ENCODE measurements around the gene IL1R2.

IL1R2 gene

DNA sequence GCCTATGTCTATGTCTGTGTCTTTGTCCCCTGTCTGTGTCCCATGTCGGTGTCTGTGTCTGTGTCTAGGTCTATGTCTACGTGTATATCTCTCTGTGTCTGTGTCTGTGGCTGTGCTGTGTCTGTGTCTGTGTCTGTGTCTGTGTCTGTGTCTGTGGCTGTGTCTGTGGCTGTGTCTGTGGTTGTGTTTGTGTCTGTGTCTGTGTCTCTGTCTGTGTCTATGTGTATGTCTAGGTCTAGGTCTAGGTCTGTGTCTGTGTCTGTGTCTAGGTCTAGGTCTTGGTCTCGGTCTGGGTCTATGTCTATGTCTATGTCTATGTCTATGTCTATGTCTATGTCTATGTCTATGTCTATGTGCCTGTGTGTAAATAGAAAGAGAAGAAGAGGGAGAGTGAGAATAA lies 11.9 kb downstream of the IL1R2 start:
- TF ChIP-seq POLR2A (IDR thresholded peaks at IDR 0.05; ENCODE audit: low read depth, low read length) (no peak), TAF1 (IDR thresholded peaks at IDR 0.05; ENCODE audit: borderline replicate concordance, low read depth, low read length) (no peak), POLR2AphosphoS5 (IDR thresholded peaks at IDR 0.05; ENCODE audit: low read depth, low read length) (no peak)
- FAIRE-seq (no peak), DNase-seq (ENCODE audit: insufficient read length) (no peak)

DNA sequence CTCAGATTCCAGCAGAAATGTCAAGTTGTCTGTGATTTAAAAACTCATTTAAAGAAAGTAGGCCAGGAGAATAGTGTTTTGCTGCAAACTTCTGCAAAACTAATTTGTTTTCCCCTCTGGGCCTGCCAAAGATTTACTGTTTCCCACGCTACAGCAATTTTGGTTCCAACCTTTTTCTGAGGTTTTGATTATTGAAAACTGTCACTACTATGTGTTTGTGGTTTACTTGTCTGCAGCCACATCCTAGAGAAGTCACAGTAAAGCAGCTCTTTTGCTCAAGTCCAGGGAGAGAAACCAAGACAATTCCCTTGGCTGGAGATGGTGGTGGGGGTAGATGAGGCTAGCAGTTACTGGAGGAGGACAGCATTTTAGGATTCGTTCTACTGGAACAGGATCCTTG lies 12.8 kb downstream of the IL1R2 start:
- TF ChIP-seq POLR2A (IDR thresholded peaks at IDR 0.05; ENCODE audit: low read depth, low read length) (no peak), TAF1 (IDR thresholded peaks at IDR 0.05; ENCODE audit: borderline replicate concordance, low read depth, low read length) (no peak), POLR2AphosphoS5 (IDR thresholded peaks at IDR 0.05; ENCODE audit: low read depth, low read length) (no peak)
- no peak for FAIRE-seq

DNA sequence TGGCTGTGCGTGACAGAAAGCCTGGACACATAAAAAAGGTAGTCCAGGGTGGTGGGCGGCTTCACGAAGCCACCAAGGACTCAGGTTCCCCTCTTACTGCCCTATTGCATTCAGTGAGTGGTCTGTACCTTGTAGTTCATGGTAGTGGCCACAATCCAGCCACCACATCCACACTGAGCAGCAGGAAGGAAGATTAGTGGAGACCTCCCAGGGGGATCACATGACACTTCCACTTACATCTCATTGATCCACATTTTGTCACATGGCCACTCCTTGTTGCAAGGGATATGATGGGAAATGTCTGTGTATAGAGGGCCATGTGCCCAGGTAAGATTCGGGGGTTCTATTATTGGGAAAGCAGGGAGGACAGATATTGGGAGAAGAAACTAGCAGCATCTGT lies 13.7 kb downstream of the IL1R2 start:
- no peak for FAIRE-seq
- no peak for DNase-seq (ENCODE audit: insufficient read length)
- TF ChIP-seq TAF1 (IDR thresholded peaks at IDR 0.05; ENCODE audit: borderline replicate concordance, low read depth, low read length) (no peak), POLR2AphosphoS5 (IDR thresholded peaks at IDR 0.05; ENCODE audit: low read depth, low read length) (no peak), POLR2A (IDR thresholded peaks at IDR 0.05; ENCODE audit: low read depth, low read length) (no peak)

More for the DNA sequence above, 12.8 kb downstream of the IL1R2 start:
- DNase-seq (ENCODE audit: insufficient read length): no peak

DNA sequence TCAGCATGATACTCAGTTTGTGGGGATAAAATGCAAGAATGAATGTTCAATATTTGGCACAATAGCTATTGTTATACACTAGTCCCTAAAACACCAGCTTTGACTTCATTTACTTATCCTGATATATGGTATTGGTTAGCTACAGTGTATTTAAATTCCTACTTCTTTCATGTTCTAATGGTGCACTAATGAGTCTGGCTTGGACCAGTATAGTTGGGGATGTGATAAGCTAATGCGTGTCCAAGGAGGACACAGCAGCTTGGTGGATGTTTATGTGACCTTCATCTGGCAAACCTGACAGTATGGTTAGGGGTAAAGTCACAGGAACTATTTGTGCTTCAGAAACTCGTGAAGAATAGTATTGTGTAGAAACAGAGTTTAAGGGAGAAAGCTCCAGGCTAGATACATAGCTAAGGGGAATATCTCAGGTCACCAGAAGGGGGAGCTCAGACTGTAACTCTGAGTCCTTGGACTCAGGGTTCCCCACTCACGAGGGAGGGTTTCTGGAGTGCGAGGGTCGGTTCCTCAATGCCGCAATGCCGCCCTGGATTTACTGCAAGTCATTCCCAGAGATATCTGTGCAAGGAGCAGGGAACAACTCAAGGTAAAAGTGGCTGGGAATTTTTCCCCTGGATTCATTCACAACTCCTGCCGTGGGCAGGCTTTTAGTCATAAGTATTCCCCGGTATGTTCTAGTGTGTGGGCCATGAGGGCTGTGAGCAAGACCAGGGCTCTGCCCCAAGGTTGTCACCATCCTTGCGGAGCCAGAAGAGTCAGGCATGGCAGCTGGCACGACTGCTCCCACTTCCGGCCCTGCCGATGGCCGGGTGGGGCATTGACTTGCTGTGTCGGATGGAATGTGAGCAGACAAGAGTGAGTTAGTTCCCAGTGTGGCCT lies 14.5 kb downstream of the IL1R2 start:
- TF ChIP-seq POLR2AphosphoS5 (IDR thresholded peaks at IDR 0.05; ENCODE audit: low read depth, low read length) (no peak), POLR2A (IDR thresholded peaks at IDR 0.05; ENCODE audit: low read depth, low read length) (no peak), TAF1 (IDR thresholded peaks at IDR 0.05; ENCODE audit: borderline replicate concordance, low read depth, low read length) (no peak)
- DNase-seq (ENCODE audit: insufficient read length) (no peak), FAIRE-seq (peak; percentile 57)

DNA sequence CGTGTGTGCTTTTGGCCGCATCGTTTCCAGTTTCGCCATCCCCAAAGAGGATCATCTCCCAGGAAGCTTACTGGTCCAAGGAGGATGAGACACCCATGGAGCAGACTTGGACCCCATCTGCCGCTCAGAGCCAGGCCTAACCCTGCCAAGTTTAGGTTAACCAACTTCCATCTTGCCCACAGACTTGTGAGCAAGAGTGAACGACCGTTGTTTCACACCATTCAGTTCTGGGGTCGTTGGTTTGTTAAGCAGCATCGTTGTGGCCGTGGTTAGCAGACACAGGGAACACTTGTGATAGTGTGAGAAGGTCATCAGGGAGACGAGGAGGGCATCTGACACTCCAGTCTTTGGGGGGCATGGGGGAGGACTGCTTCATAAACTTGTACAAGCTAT lies 15.1 kb downstream of the IL1R2 start:
- DNase-seq (ENCODE audit: insufficient read length): no peak

DNA sequence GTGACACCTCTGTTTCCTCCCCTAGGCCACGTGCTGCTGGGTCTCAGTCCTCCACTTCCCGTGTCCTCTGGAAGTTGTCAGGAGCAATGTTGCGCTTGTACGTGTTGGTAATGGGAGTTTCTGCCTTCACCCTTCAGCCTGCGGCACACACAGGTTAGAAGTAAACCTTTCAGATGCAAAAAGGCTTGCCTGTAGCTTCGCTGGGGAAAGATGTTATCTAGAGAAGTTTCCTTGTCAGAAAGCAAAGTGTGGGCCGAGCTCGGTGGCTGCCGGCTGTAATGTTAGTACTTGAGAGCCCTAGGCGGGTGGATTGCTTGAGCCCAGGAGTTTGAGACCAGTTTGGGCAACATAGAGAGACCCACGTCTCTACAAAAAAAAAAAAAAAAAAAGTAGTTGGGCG lies 16.7 kb downstream of the IL1R2 start:
- DNase-seq (ENCODE audit: insufficient read length) (no peak), FAIRE-seq (no peak)
- no peak for TF ChIP-seq POLR2A (IDR thresholded peaks at IDR 0.05; ENCODE audit: low read depth, low read length)
- TF ChIP-seq POLR2AphosphoS5 (IDR thresholded peaks at IDR 0.05; ENCODE audit: low read depth, low read length): no peak
- no peak for TF ChIP-seq TAF1 (IDR thresholded peaks at IDR 0.05; ENCODE audit: borderline replicate concordance, low read depth, low read length)

More for the DNA sequence above, 15.1 kb downstream of the IL1R2 start:
- no peak for FAIRE-seq
- no peak for TF ChIP-seq POLR2A (IDR thresholded peaks at IDR 0.05; ENCODE audit: low read depth, low read length)
- TF ChIP-seq TAF1 (IDR thresholded peaks at IDR 0.05; ENCODE audit: borderline replicate concordance, low read depth, low read length): no peak
- TF ChIP-seq POLR2AphosphoS5 (IDR thresholded peaks at IDR 0.05; ENCODE audit: low read depth, low read length): no peak

DNA sequence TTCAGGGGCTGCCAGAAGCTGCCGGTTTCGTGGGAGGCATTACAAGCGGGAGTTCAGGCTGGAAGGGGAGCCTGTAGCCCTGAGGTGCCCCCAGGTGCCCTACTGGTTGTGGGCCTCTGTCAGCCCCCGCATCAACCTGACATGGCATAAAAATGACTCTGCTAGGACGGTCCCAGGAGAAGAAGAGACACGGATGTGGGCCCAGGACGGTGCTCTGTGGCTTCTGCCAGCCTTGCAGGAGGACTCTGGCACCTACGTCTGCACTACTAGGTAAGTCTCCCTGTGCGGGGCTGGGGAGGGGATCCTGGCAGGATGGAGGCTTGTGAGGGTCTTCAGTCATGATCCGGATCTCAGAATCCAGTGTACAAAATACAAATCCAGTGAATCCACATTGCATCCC lies 17.8 kb downstream of the IL1R2 start:
- TF ChIP-seq POLR2A (IDR thresholded peaks at IDR 0.05; ENCODE audit: low read depth, low read length) (no peak), POLR2AphosphoS5 (IDR thresholded peaks at IDR 0.05; ENCODE audit: low read depth, low read length) (no peak), TAF1 (IDR thresholded peaks at IDR 0.05; ENCODE audit: borderline replicate concordance, low read depth, low read length) (no peak)
- FAIRE-seq (no peak), DNase-seq (ENCODE audit: insufficient read length) (no peak)

DNA sequence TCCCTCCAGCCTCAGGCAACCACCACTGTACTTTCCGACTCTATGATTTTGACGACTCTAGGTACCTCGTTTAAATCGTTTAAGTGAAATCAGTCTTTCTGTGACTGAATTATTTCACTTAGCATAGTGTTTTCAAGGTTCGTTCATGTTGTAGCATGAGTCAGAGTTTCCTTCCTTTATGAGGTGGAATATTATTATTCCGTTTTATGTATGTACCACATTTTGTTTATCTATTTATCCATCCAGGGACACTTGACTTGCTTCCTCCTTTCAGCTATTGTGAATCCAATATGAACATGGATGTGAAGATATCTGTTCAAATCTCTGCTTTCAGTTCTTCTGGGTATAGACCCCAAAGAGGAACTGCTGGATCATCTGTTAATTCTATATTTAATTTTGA lies 19.1 kb downstream of the IL1R2 start:
- FAIRE-seq (no peak), DNase-seq (ENCODE audit: insufficient read length) (no peak)
- TF ChIP-seq POLR2A (IDR thresholded peaks at IDR 0.05; ENCODE audit: low read depth, low read length) (no peak), TAF1 (IDR thresholded peaks at IDR 0.05; ENCODE audit: borderline replicate concordance, low read depth, low read length) (no peak)

DNA sequence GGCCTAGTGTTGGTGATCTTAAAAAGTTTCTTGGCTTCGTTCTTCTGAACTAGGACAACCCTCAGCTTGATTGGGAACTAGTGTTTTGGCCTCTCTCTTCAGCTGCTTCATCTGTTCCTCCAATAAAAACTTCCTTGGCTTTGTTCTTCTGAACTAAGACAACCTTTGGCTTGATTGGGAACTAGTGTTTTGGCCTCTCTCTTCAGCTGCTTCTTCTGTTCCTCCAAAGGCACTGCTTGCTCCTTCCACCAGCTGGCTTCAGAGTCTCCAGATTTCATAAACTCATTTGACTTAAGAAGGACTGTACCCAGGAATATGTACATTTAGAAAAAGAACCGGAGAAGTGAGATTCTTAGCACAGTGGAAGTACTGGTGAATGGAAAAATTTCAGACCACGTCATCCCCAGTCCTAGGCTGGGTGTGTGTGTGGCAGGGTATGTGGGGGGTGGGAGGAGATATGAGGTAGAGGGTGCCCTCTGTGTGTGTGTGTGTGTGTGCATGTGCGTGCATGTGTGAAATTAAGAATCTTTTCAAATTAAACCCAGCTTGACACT lies 20.4 kb downstream of the IL1R2 start:
- TF ChIP-seq TAF1 (IDR thresholded peaks at IDR 0.05; ENCODE audit: borderline replicate concordance, low read depth, low read length) (no peak), POLR2AphosphoS5 (IDR thresholded peaks at IDR 0.05; ENCODE audit: low read depth, low read length) (no peak), POLR2A (IDR thresholded peaks at IDR 0.05; ENCODE audit: low read depth, low read length) (no peak)
- no peak for DNase-seq (ENCODE audit: insufficient read length)
- FAIRE-seq: no peak

DNA sequence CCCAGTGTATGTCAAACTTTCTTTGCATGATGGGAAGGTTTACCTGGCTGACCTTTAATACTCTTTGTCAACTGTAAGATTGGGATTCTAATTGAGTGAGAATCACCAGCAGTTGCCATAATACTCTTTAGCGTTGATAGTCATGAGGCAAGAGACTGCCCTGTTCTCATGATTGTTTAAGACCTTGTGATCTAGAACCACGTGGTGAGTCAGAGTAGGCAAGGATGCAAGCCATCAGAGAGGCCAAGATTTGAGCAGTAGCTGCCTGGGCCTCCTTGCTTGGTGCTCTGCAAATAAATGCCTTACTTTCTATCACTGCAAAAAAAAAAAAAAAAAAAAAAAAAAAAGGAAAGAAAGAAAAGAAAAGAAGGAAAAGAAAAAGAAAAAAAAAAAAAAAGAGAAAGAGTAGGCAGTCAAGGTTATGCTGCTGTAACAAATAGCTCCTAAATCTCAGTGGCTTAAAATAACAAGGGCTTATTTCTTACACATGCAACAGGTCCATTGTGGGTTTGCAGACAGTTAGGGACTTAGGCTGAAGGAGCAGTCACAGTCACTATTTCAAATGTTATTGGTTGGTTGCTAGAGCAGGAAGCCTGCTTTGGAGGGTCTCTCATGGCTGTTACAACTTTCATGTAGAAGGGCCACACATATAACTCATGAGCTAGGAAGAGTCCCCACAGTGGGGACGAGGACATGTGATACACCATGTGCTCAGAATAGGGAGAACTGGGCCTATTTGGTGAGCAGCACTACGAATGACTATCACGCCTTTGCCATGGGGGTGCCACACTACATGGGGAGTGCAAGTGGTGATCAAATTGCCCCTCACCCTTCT lies 21.7 kb downstream of the IL1R2 start:
- TF ChIP-seq POLR2AphosphoS5 (IDR thresholded peaks at IDR 0.05; ENCODE audit: low read depth, low read length): no peak
- no peak for TF ChIP-seq TAF1 (IDR thresholded peaks at IDR 0.05; ENCODE audit: borderline replicate concordance, low read depth, low read length)
- TF ChIP-seq POLR2A (IDR thresholded peaks at IDR 0.05; ENCODE audit: low read depth, low read length): no peak
- no peak for FAIRE-seq
- no peak for DNase-seq (ENCODE audit: insufficient read length)

DNA sequence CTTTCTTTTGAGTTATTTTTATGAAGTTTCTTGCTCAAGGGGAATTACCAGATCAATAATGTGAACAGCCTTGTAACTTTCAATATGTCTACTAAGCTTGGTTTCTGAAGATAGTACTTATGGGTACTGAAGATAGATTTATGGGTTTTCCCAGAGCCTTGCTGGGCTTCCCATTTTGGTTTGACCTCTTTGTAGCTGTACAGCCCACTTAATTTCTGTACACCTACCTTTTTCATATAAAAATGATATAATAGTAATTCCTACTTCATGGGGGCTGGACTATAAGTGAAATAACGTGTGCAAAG lies 22.2 kb downstream of the IL1R2 start:
- no peak for DNase-seq (ENCODE audit: insufficient read length)
- FAIRE-seq: no peak
- TF ChIP-seq POLR2AphosphoS5 (IDR thresholded peaks at IDR 0.05; ENCODE audit: low read depth, low read length) (no peak), TAF1 (IDR thresholded peaks at IDR 0.05; ENCODE audit: borderline replicate concordance, low read depth, low read length) (no peak), POLR2A (IDR thresholded peaks at IDR 0.05; ENCODE audit: low read depth, low read length) (no peak)

All from GM12892 (cell line).